ENCODE data around the gene ADGRA3.

ADGRA3 gene

GRCh38 chr4:22420291-22420690 is 95.6 kb downstream of the ADGRA3 start:
- no peak overlapping the region for H3K4me3 ChIP-seq (ENCODE audit: low read depth in 1 of 2, low read length in 1 of 2)
- H3K27ac ChIP-seq, result no peak overlapping the region
- TF ChIP-seq CTCF (IDR thresholded peaks at IDR 0.05), result no peak
- H3K27me3 ChIP-seq, result no peaks in the 10 kb centered on the region
- H3K36me3 ChIP-seq, result no peaks in the 10 kb centered on the region
- H3K9me3 ChIP-seq, result no peaks in the 10 kb centered on the region
- H3K4me1 ChIP-seq (ENCODE audit: control insufficient read depth in 1 of 2, insufficient read depth in 1 of 2, low read depth in 1 of 2, low read length in 1 of 2), result no peaks in the 10 kb centered on the region

- no peak for TF ChIP-seq CTCF (IDR thresholded peaks at IDR 0.05)
- no peak overlapping the region for H3K27ac ChIP-seq
- no peak overlapping the region for H3K4me3 ChIP-seq (ENCODE audit: low read depth in 1 of 2, low read length in 1 of 2)
- no peaks in the 10 kb centered on the region for H3K36me3 ChIP-seq
- no peaks in the 10 kb centered on the region for H3K4me1 ChIP-seq (ENCODE audit: control insufficient read depth in 1 of 2, insufficient read depth in 1 of 2, low read depth in 1 of 2, low read length in 1 of 2)
- no peaks in the 10 kb centered on the region for H3K27me3 ChIP-seq
- no peaks in the 10 kb centered on the region for H3K9me3 ChIP-seq
Measured at GRCh38 chr4:22417408-22417807, 98.5 kb downstream of the ADGRA3 start.

GRCh38 chr4:22416403-22416802 is 99.5 kb downstream of the ADGRA3 start:
- Histone ChIP-seq H3K4me3 (ENCODE audit: low read depth in 1 of 2, low read length in 1 of 2) (no peak overlapping the region), H3K27ac (no peak overlapping the region), H3K4me1 (ENCODE audit: control insufficient read depth in 1 of 2, insufficient read depth in 1 of 2, low read depth in 1 of 2, low read length in 1 of 2) (no peaks in the 10 kb centered on the region), H3K27me3 (no peaks in the 10 kb centered on the region), H3K36me3 (no peaks in the 10 kb centered on the region), H3K9me3 (no peaks in the 10 kb centered on the region)
- TF ChIP-seq CTCF (IDR thresholded peaks at IDR 0.05), result no peak

GRCh38 chr4:22414833-22415232 is 101.0 kb downstream of the ADGRA3 start:
- Histone ChIP-seq H3K4me1 (ENCODE audit: control insufficient read depth in 1 of 2, insufficient read depth in 1 of 2, low read depth in 1 of 2, low read length in 1 of 2) (no peaks in the 10 kb centered on the region), H3K9me3 (no peaks in the 10 kb centered on the region), H3K27me3 (no peaks in the 10 kb centered on the region), H3K36me3 (no peaks in the 10 kb centered on the region), H3K4me3 (ENCODE audit: low read depth in 1 of 2, low read length in 1 of 2) (no peak overlapping the region), H3K27ac (no peak overlapping the region)
- TF ChIP-seq CTCF (IDR thresholded peaks at IDR 0.05), result no peak

- no peak for TF ChIP-seq CTCF (IDR thresholded peaks at IDR 0.05)
- no peaks in the 10 kb centered on the region for H3K4me1 ChIP-seq (ENCODE audit: control insufficient read depth in 1 of 2, insufficient read depth in 1 of 2, low read depth in 1 of 2, low read length in 1 of 2)
- H3K27me3 ChIP-seq, result no peaks in the 10 kb centered on the region
- no peak overlapping the region for H3K4me3 ChIP-seq (ENCODE audit: low read depth in 1 of 2, low read length in 1 of 2)
- H3K27ac ChIP-seq, result no peak overlapping the region
- no peaks in the 10 kb centered on the region for H3K36me3 ChIP-seq
- no peaks in the 10 kb centered on the region for H3K9me3 ChIP-seq
Measured at GRCh38 chr4:22413471-22413870, 102.4 kb downstream of the ADGRA3 start.

- no peak for TF ChIP-seq CTCF (IDR thresholded peaks at IDR 0.05)
- H3K4me3 ChIP-seq (ENCODE audit: low read depth in 1 of 2, low read length in 1 of 2), result no peak overlapping the region
Measured at GRCh38 chr4:22412013-22412412, 103.9 kb downstream of the ADGRA3 start.

More at GRCh38 chr4:22412013-22412412, 103.9 kb downstream of the ADGRA3 start:
- Histone ChIP-seq H3K27me3 (no peaks in the 10 kb centered on the region), H3K4me1 (ENCODE audit: control insufficient read depth in 1 of 2, insufficient read depth in 1 of 2, low read depth in 1 of 2, low read length in 1 of 2) (no peaks in the 10 kb centered on the region), H3K27ac (no peak overlapping the region), H3K36me3 (no peaks in the 10 kb centered on the region), H3K9me3 (no peaks in the 10 kb centered on the region)
